OCI-LY1 (cell line): ENCODE data around the gene SHC3.

Source experiments
- H2AFZ ChIP-seq: fragments of 200-600 bp; sonication (generic), shearing (Covaris generic); 2 replicates; pipeline ENCODE4 v1.6.0; 2014; ENCODE audit warnings: antibody characterized with exemption, mild to moderate bottlenecking, low read length
- H3F3A ChIP-seq: fragments of 200-600 bp; sonication (generic), shearing (Covaris generic); 2 replicates; pipeline ENCODE4 v1.6.0; 2014; ENCODE audit warnings: mild to moderate bottlenecking, antibody characterized with exemption, low read length, moderate library complexity; ENCODE audit not compliant: insufficient read depth
- H3K27ac ChIP-seq: fragments of 200-600 bp; sonication (generic); 2 replicates; pipeline ENCODE4 v1.5.1; 2014; ENCODE audit warnings: low read length, mixed run types, mild to moderate bottlenecking, low read depth; ENCODE audit not compliant: poor library complexity, severe bottlenecking
- H3K27me3 ChIP-seq: fragments of 200-600 bp; sonication (generic); 2 replicates; pipeline ENCODE4 v1.6.0; 2014; ENCODE audit warnings: antibody characterized with exemption, mild to moderate bottlenecking, low read length, moderate library complexity; ENCODE audit not compliant: insufficient read depth
- H3K36me3 ChIP-seq: fragments of 200-600 bp; sonication (generic); 2 replicates; pipeline ENCODE4 v1.6.1; 2014; ENCODE audit warnings: mild to moderate bottlenecking, antibody characterized with exemption, low read length, moderate library complexity, mixed read lengths; ENCODE audit not compliant: insufficient read depth
- H3K4me1 ChIP-seq: fragments of 200-600 bp; sonication (generic); 2 replicates; pipeline ENCODE4 v1.5.1; 2014; ENCODE audit warnings: mild to moderate bottlenecking, low read length, moderate library complexity; ENCODE audit not compliant: insufficient read depth, severe bottlenecking
- H3K4me2 ChIP-seq: fragments of 200-600 bp; sonication (generic), shearing (Covaris generic); 2 replicates; pipeline ENCODE4 v1.6.1; 2014; ENCODE audit warnings: low read length
- H3K4me3 ChIP-seq: fragments of 200-600 bp; sonication (generic); 2 replicates; pipeline ENCODE4 v1.5.1; 2014; ENCODE audit warnings: low read length, low read depth, mild to moderate bottlenecking, mixed read lengths; ENCODE audit not compliant: poor library complexity, severe bottlenecking
- H3K79me2 ChIP-seq: fragments of 200-600 bp; shearing (Covaris generic); 2 replicates; pipeline ENCODE4 v1.6.1; 2016; ENCODE audit warnings: mixed run types, low read length, mixed read lengths; ENCODE audit not compliant: insufficient read depth
- H3K9ac ChIP-seq: fragments of 200-600 bp; sonication (generic), shearing (Covaris generic); 2 replicates; pipeline ENCODE4 v1.6.1; 2014; ENCODE audit warnings: mild to moderate bottlenecking, low read length, mixed read lengths
- H3K9me2 ChIP-seq: fragments of 200-600 bp; sonication (generic), shearing (Covaris generic); 2 replicates; pipeline ENCODE4 v1.6.1; 2014; ENCODE audit warnings: low read depth, mild to moderate bottlenecking, low read length, mixed read lengths
- H3K9me3 ChIP-seq: fragments of 200-600 bp; shearing (Covaris generic); 2 replicates; pipeline ENCODE4 v1.6.1; 2014; ENCODE audit warnings: low read length, mixed read lengths
- H4K20me1 ChIP-seq: fragments of 200-600 bp; sonication (generic), shearing (Covaris generic); 2 replicates; pipeline ENCODE4 v1.6.0; 2016; ENCODE audit warnings: mild to moderate bottlenecking, low read length; ENCODE audit not compliant: insufficient read depth
- CTCF ChIP-seq: fragments of 200-600 bp; sonication (generic), shearing (Covaris generic); IDR thresholded peaks from 2 replicates; pipeline ENCODE4 v1.5.1; 2017; ENCODE audit warnings: mild to moderate bottlenecking, antibody characterized with exemption, low read length, moderate library complexity, mixed read lengths
- EZH2 ChIP-seq: fragments of 200-600 bp; sonication (generic), shearing (Covaris generic); IDR thresholded peaks from 2 replicates; pipeline ENCODE4 v1.8.0; 2017; ENCODE audit warnings: borderline replicate concordance, mixed run types, mild to moderate bottlenecking, antibody characterized with exemption, low read length, moderate library complexity, mixed read lengths

Gene SHC3

DNA sequence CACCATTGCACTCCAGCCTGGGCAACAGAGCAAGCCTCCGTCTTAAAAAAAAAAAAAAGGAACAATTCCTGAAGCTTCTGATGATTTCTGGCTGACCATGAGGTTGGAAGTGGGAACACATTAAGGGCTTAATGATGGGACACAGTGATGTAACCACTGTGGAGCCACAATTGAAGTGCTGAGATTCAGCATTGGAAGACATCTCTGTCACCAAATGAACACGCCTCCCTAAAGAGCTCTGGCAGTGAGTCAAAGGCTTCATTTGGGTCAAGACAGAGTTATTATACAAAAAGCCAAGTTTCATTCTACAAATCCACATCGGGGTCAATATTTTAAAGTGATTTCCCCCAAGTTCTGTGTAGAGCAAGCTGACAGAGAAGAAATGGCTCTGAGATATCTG, 191.8 kb downstream of the SHC3 start:
- Histone ChIP-seq H3K9me3 (peaks cover 8% of the 10 kb centered on the region; the same call in 1 of the 2 replicates), H3K79me2 (no peaks in the 10 kb centered on the region), H3K9ac (no peak overlapping the region), H3K9me2 (no peaks in the 10 kb centered on the region), H3F3A (no peaks in the 10 kb centered on the region), H3K4me2 (no peak overlapping the region), H3K27ac (no peak overlapping the region), H3K36me3 (0 out of 2 replicates have a peak, but pooled peaks cover 3% of the 10 kb centered on the region), H2AFZ (no peak overlapping the region), H3K27me3 (no peaks in the 10 kb centered on the region), H3K4me1 (peaks cover 34% of the 10 kb centered on the region), H4K20me1 (no peaks in the 10 kb centered on the region), H3K4me3 (no peak overlapping the region)
- TF ChIP-seq CTCF (no peak), EZH2 (no peak)

- H3F3A ChIP-seq: no peaks in the 10 kb centered on the region
- no peak overlapping the region for H3K9ac ChIP-seq
- H3K4me3 ChIP-seq: no peak overlapping the region
- H3K4me1 ChIP-seq: peaks cover 34% of the 10 kb centered on the region
- H3K27me3 ChIP-seq: no peaks in the 10 kb centered on the region
- no peaks in the 10 kb centered on the region for H4K20me1 ChIP-seq
- H3K9me3 ChIP-seq: peaks cover 12% of the 10 kb centered on the region; the same call in 1 of the 2 replicates
- H2AFZ ChIP-seq: no peak overlapping the region
- no peak overlapping the region for H3K27ac ChIP-seq
- TF ChIP-seq CTCF: no peak
- no peak for TF ChIP-seq EZH2
- H3K4me2 ChIP-seq: no peak overlapping the region
- H3K36me3 ChIP-seq: 0 out of 2 replicates have a peak, but pooled peaks cover 3% of the 10 kb centered on the region
- H3K9me2 ChIP-seq: no peaks in the 10 kb centered on the region
- H3K79me2 ChIP-seq: no peaks in the 10 kb centered on the region
Measured at GRCh38 chr9:88985616-88986015, 193.0 kb downstream of the SHC3 start.

DNA sequence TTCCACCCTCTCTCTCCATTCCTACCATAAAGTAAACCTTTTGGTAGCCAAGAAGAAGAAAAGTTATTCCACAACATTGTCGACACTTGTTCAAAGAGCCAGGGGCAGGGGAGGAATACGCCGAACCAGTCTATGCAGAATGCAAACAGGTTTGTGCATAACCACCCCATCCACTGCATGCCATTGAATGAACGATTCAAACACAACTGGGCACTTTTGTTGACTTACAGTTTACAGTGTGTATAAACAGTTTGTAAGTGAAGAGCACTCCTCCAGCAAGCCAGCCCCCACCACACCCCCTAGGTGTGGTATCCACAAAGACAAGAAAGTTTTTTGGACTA, 194.1 kb downstream of the SHC3 start:
- H3K27ac ChIP-seq: no peak overlapping the region
- H2AFZ ChIP-seq: no peak overlapping the region
- H3K27me3 ChIP-seq: no peaks in the 10 kb centered on the region
- no peaks in the 10 kb centered on the region for H3K9me2 ChIP-seq
- H4K20me1 ChIP-seq: no peaks in the 10 kb centered on the region
- H3K4me1 ChIP-seq: peaks cover 29% of the 10 kb centered on the region
- H3K79me2 ChIP-seq: no peaks in the 10 kb centered on the region
- no peak overlapping the region for H3K4me2 ChIP-seq
- no peak for TF ChIP-seq CTCF
- no peak for TF ChIP-seq EZH2
- 0 out of 2 replicates have a peak, but pooled peaks cover 3% of the 10 kb centered on the region for H3K36me3 ChIP-seq
- no peak overlapping the region for H3K4me3 ChIP-seq
- H3K9ac ChIP-seq: no peak overlapping the region
- no peaks in the 10 kb centered on the region for H3F3A ChIP-seq
- peaks cover 12% of the 10 kb centered on the region; the same call in 1 of the 2 replicates for H3K9me3 ChIP-seq
